ENCODE data around the gene BPIFB1.

Gene BPIFB1

DNA sequence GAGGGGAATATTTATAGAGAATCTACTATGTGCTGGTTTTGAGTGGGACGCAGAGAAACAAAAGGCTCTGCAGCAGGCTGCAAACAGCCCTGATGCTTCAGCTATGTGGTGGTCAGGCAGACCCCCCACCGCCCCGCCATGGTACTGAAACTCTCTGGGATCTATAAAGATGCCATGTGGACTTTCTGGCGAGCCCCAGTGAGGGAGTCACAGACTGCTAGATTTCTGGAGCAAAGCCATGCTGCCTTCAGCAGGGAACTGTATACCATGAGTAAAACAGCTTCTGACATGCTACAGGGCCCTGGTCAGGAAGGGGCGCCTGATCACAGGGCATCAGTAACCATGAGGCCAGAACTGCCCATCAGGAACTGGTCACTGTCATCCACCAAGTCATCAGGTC lies 19.2 kb upstream of the BPIFB1 start:
- no peak overlapping the region for H3K4me3 ChIP-seq (replicated peaks; ENCODE audit: low read depth, low read length)
- DNase-seq (ENCODE audit: extremely low read depth, low read depth) = no peak
- TF ChIP-seq, protein P1, sequence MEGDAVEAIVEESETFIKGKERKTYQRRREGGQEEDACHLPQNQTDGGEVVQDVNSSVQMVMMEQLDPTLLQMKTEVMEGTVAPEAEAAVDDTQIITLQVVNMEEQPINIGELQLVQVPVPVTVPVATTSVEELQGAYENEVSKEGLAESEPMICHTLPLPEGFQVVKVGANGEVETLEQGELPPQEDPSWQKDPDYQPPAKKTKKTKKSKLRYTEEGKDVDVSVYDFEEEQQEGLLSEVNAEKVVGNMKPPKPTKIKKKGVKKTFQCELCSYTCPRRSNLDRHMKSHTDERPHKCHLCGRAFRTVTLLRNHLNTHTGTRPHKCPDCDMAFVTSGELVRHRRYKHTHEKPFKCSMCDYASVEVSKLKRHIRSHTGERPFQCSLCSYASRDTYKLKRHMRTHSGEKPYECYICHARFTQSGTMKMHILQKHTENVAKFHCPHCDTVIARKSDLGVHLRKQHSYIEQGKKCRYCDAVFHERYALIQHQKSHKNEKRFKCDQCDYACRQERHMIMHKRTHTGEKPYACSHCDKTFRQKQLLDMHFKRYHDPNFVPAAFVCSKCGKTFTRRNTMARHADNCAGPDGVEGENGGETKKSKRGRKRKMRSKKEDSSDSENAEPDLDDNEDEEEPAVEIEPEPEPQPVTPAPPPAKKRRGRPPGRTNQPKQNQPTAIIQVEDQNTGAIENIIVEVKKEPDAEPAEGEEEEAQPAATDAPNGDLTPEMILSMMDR (IDR thresholded peaks at IDR 0.05; ENCODE audit: low read depth, low read length, missing control alignments) = no peak

- no peak for DNase-seq (ENCODE audit: extremely low read depth, low read depth)
- TF ChIP-seq, protein P1 (IDR thresholded peaks at IDR 0.05; ENCODE audit: low read depth, low read length, missing control alignments) = no peak
- no peak overlapping the region for H3K4me3 ChIP-seq (replicated peaks; ENCODE audit: low read depth, low read length)
Observed at GRCh38 chr20:33267701-33268100, 15.3 kb upstream of the BPIFB1 start.

GRCh38 chr20:33272155-33272873 lies 10.7 kb upstream of the BPIFB1 start:
- DNase-seq (ENCODE audit: extremely low read depth, low read depth) = no peak
- TF ChIP-seq, protein P1 (IDR thresholded peaks at IDR 0.05; ENCODE audit: low read depth, low read length, missing control alignments) = no peak
- H3K4me3 ChIP-seq (replicated peaks; ENCODE audit: low read depth, low read length) = no peak overlapping the region

- DNase-seq (ENCODE audit: extremely low read depth, low read depth) = no peak
- TF ChIP-seq, protein P1 (IDR thresholded peaks at IDR 0.05; ENCODE audit: low read depth, low read length, missing control alignments) = no peak
- H3K4me3 ChIP-seq (replicated peaks; ENCODE audit: low read depth, low read length) = no peak overlapping the region
Observed at GRCh38 chr20:33273117-33273851, 9.7 kb upstream of the BPIFB1 start.

- TF ChIP-seq, protein P1 (IDR thresholded peaks at IDR 0.05; ENCODE audit: low read depth, low read length, missing control alignments) = no peak
- DNase-seq (ENCODE audit: extremely low read depth, low read depth) = no peak
- no peak overlapping the region for H3K4me3 ChIP-seq (replicated peaks; ENCODE audit: low read depth, low read length)
Observed at GRCh38 chr20:33275215-33275614, 7.8 kb upstream of the BPIFB1 start.

GRCh38 chr20:33275871-33276270 lies 7.1 kb upstream of the BPIFB1 start:
- H3K4me3 ChIP-seq (replicated peaks; ENCODE audit: low read depth, low read length) = no peak overlapping the region
- TF ChIP-seq, protein P1 (IDR thresholded peaks at IDR 0.05; ENCODE audit: low read depth, low read length, missing control alignments) = no peak
- DNase-seq (ENCODE audit: extremely low read depth, low read depth) = no peak
